IPS-NIHi7 (cell line): ENCODE results near the gene TNNT2.

Experiments used
- DNase-seq: peaks from one replicate; pipeline ENCODE4 v3.0.0; 2012; ENCODE audit warnings: mixed read lengths; ENCODE audit errors: extremely low spot score

Gene TNNT2

GRCh38 chr1:201334325-201335173, 42.9 kb downstream of the TNNT2 start:
- no peak for DNase-seq

- DNase-seq, result no peak
Measured at GRCh38 chr1:201332616-201333335, 44.7 kb downstream of the TNNT2 start.

GRCh38 chr1:201332021-201332420, 45.5 kb downstream of the TNNT2 start:
- no peak for DNase-seq

- no peak for DNase-seq
Measured at GRCh38 chr1:201331166-201331565, 46.3 kb downstream of the TNNT2 start.

- DNase-seq, result no peak
Measured at GRCh38 chr1:201330541-201330940, 46.9 kb downstream of the TNNT2 start.

GRCh38 chr1:201329801-201330200, 47.7 kb downstream of the TNNT2 start:
- no peak for DNase-seq

GRCh38 chr1:201329286-201329685, 48.2 kb downstream of the TNNT2 start:
- no peak for DNase-seq

- no peak for DNase-seq
Measured at GRCh38 chr1:201328576-201328975, 48.9 kb downstream of the TNNT2 start.

GRCh38 chr1:201327687-201328240, 49.7 kb downstream of the TNNT2 start:
- DNase-seq, result no peak

GRCh38 chr1:201326710-201327109, 50.8 kb downstream of the TNNT2 start:
- DNase-seq, result no peak

- no peak for DNase-seq
Measured at GRCh38 chr1:201325678-201326060, 51.8 kb downstream of the TNNT2 start.

GRCh38 chr1:201324821-201325677, 52.4 kb downstream of the TNNT2 start:
- no peak for DNase-seq

- DNase-seq, result no peak
Measured at GRCh38 chr1:201324306-201324705, 53.2 kb downstream of the TNNT2 start.

GRCh38 chr1:201322653-201323510, 54.6 kb downstream of the TNNT2 start:
- DNase-seq, result no peak

GRCh38 chr1:201321826-201322390, 55.6 kb downstream of the TNNT2 start:
- DNase-seq, result no peak

GRCh38 chr1:201320168-201320788, 57.2 kb downstream of the TNNT2 start:
- DNase-seq, result no peak

GRCh38 chr1:201319631-201320030, 57.8 kb downstream of the TNNT2 start:
- DNase-seq, result no peak

GRCh38 chr1:201318504-201319340, 58.8 kb downstream of the TNNT2 start:
- no peak for DNase-seq

GRCh38 chr1:201317551-201317950, 59.9 kb downstream of the TNNT2 start:
- no peak for DNase-seq
